ENCODE measurements around the gene ABI3.
"Not testable (repeated sequence)": the region's sequence is repeated elsewhere in the genome, so short reads cannot be mapped to it uniquely, and the experiment has no call there.

ABI3 gene, protein sequence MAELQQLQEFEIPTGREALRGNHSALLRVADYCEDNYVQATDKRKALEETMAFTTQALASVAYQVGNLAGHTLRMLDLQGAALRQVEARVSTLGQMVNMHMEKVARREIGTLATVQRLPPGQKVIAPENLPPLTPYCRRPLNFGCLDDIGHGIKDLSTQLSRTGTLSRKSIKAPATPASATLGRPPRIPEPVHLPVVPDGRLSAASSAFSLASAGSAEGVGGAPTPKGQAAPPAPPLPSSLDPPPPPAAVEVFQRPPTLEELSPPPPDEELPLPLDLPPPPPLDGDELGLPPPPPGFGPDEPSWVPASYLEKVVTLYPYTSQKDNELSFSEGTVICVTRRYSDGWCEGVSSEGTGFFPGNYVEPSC

DNA sequence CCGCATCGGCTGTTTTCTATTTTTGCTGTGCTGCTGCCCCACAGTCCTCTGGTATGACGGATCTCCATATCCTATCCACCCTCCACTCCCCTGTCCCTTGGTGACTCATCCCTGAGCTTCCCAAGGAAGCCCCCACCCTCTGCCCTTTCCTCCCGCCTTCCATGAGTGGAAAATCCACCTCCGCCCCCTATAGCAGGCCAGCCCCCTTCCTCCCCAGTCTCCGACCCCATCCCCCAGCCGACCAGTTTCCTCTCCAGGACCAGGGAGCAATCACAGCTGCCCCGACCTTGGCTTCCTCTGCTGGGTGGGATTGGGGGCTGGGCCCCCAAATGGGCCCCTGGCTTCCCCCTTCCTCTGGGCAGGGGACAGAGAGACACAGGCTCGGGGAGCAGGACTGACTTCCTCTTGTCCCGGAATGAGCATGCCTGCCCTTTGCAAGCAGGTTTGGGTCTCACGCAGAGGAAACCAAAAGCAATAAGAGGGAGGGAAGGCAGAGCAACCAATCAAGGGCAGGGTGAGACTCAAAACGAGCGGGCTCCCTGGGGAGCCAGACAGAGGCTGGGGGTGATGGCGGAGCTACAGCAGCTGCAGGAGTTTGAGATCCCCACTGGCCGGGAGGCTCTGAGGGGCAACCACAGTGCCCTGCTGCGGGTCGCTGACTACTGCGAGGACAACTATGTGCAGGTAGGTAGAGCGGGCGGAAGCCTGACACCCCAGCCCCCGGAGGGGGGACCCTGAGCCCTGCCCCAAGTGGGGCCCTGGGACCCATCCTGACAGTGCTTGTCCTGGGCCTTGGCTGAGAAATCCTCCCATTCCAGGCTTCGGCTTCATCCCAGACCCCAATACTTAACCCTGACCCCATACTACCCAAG, at the start of gene ABI3, which contains the start of gene GNGT2:
ABI3 (plus strand) TSS at position 550 of the 872 bp plus-strand sequence; CDS start at position 568, 18 bp downstream.
GNGT2 (minus strand) TSS at position 417 of the 872 bp plus-strand sequence. CDS start 3,152 bp downstream, outside the sequence.
- no peak for DNase-seq

DNA sequence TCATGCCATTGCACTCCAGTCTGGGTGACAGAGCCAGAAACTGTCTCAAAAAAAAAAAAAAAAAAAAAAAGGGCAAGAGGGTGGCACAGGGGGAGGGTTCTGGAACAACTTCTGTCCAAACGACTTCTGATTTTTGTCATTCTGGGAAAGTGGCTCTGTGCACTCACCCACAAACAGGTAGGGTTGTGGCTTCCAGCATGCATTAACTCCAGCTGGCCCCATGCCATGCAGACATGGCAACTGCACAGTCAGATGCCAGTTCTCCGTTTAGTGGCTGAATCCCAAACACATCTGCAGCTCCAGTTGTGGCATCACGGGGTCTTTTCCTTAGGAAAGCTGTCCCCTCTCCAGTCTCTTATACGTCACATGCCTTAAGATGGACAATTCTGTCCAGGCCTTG, 47.6 kb upstream of the ABI3 start:
- DNase-seq: no peak

GRCh38 chr17:49165143-49165542, 45.4 kb upstream of the ABI3 start:
- DNase-seq: no peak

- no peak for DNase-seq
These were observed 41.8 kb upstream of the ABI3 start for GRCh38 chr17:49168706-49169105.

- DNase-seq: no peak
These were observed 40.3 kb upstream of the ABI3 start for GRCh38 chr17:49170216-49170615.

DNA sequence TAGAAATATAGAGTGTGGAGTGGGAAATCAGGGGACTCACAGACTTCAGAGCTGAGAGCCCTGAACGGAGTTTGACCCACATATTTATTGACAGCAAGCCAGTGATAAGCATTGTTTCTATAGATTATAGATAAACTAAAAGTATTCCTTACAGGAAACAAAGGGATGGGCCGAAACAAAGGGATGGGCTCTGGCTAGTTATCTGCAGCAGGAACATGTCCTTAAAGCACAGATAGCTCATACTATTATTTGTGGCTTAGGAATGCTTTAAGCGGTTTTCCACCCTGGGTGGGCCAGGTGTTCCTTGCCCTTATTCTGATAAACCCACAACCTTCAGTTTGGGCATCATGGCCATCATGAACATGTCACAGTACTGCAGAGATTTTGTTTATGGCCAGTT, 39.8 kb upstream of the ABI3 start:
- not testable (repeated sequence) for DNase-seq

GRCh38 chr17:49175978-49176377, 34.5 kb upstream of the ABI3 start:
- DNase-seq: not testable (repeated sequence)

GRCh38 chr17:49180303-49180702, 30.2 kb upstream of the ABI3 start:
- peak; percentile 13 for DNase-seq

DNA sequence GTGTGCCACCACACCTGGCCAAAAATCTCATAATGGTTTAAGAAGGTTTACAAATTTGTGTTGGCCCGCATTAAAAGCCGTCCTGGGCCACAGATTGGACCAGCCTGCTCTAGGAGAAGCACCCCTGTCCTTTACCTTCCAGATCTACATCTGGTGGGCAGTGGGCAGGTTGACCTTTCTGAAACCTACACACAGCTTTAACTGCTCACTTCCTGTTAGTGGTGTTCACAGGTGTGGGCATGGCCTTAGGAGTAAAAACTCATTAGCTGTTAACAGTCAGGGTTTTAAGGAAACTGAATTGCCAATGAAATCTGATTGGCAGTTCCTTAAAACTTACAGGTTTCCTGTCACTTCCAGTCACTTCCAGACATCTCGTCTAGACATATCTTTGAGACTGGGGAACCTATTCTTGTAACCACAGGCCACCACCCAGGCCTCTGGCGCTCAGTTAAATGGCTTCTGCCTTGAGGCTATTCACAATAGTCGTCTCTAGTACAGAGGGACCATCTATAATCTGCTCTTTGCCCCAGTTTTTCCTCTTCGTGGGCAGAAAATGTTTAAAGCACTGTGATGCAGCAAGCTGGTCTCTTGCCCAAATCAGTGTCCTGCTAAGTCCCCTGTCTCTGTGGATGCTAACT, 29.4 kb upstream of the ABI3 start:
- DNase-seq: no peak

DNA sequence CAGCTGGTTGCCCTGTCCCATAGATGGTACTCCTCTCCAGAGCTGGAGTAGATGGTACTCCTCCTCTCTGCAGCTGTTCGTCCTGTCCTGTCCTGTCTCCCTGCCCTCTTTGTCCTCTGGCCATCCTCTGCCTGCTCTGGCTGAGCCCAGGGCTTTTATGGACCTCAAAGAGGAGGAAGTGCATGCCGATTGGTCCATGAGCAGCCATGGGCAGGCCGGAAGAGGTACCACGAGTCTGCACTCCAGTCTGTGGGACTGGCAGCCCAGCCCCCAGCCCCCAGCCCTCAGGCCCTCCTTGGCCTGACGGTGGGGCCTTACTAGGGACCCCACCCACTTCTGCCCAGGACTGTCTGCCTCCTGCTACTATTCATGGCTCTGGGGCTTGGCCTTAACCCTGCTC, 27.2 kb upstream of the ABI3 start:
- DNase-seq: no peak

- DNase-seq: no peak
These were observed 26.7 kb upstream of the ABI3 start for GRCh38 chr17:49183801-49184200.

- DNase-seq: not testable (repeated sequence)
These were observed 26.0 kb upstream of the ABI3 start for GRCh38 chr17:49184522-49184921.

- not testable (repeated sequence) for DNase-seq
These were observed 25.1 kb upstream of the ABI3 start for GRCh38 chr17:49185381-49185780.

GRCh38 chr17:49187301-49187700, 23.2 kb upstream of the ABI3 start:
- DNase-seq: no peak

- DNase-seq: no peak
These were observed 19.6 kb upstream of the ABI3 start for GRCh38 chr17:49190932-49191331.

- DNase-seq: no peak
These were observed 19.0 kb upstream of the ABI3 start for GRCh38 chr17:49191409-49191916.

- DNase-seq: peak; percentile 86
These were observed 18.4 kb upstream of the ABI3 start for GRCh38 chr17:49191917-49192741.

- DNase-seq: peak; percentile 60
These were observed 16.8 kb upstream of the ABI3 start for GRCh38 chr17:49193513-49194296.

DNA sequence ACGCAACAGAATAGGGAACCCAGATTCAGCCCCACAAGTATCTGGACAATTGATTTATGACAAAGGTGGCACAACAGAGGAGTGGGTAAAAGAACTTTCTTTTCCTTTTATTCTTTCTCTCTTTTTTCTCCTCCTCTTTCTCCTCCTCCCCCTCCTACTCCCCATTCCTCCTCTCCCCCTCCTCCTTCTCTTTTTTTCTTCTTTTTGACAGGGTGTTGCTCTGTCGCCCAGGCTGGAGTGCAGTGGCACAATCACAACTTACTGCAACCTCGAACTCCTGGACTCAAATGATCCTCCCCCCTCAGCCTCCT, 16.3 kb upstream of the ABI3 start:
- DNase-seq: no peak

- DNase-seq: no peak
These were observed 14.8 kb upstream of the ABI3 start for GRCh38 chr17:49195751-49196150.

- no peak for DNase-seq
These were observed 14.0 kb upstream of the ABI3 start for GRCh38 chr17:49196520-49196919.

All from NCI-H226 (cell line).